ENCODE measurements around the gene PRDM11. TPM values are rescaled to one million over a fixed set of nuclear protein-coding genes. Genes with fewer than 3 reads are reported as not detected.

PRDM11 gene
- total RNA-seq, 1 experiment from 2014 or later: 10.7 TPM

- Histone ChIP-seq H2AFZ (no peak overlapping the region), H3K79me2 (ENCODE audit: low read depth) (no peaks in the 10 kb centered on the region), H3K4me3 (peak overlapping the region; percentile 51; the same call in 1 of the 2 replicates), H3K4me2 (peak overlapping the region; percentile 80), H3K9me3 (ENCODE audit: insufficient read depth, low read depth) (no peaks in the 10 kb centered on the region), H3K4me1 (replicated peaks; ENCODE audit: insufficient read depth) (0 out of 2 replicates have a peak, but pooled peaks cover 8% of the 10 kb centered on the region), H3F3A (ENCODE audit: insufficient read depth, low read depth) (no peaks in the 10 kb centered on the region), H3K27me3 (ENCODE audit: insufficient read depth, low read depth) (no peaks in the 10 kb centered on the region), H3K36me3 (ENCODE audit: low read depth) (no peaks in the 10 kb centered on the region), H4K20me1 (ENCODE audit: insufficient read depth) (0 out of 2 replicates have a peak, but pooled peaks cover 4% of the 10 kb centered on the region), H3K27ac (no peak overlapping the region), H3K9me2 (ENCODE audit: insufficient read depth) (no peaks in the 10 kb centered on the region)
- CTCF ChIA-PET: interaction anchor here (0.6 kb wide), 1 partner anchor 804 kb away, joined by 4 read pairs; no protein-coding TSS in a partner anchor
- DNase-seq: peak; percentile 63 to 90
- intact Hi-C loops (cut with micrococcal nuclease; ENCODE audit: unreplicated experiment): no loop called here
- TF ChIP-seq CTCF (conservative IDR thresholded peaks at IDR 0.05) (peak; percentile 1; the same call in 1 of the 2 replicates), EZH2 (IDR thresholded peaks at IDR 0.05; ENCODE audit: low read depth) (no peak)
- no TSS peak for BruUV-seq (replicated peaks)
- POLR2A ChIA-PET (ENCODE audit: unreplicated experiment): interaction anchor here (0.6 to 0.7 kb wide), 2 partner anchors 33 to 879 kb away, joined by 3 to 4 read pairs; no protein-coding TSS in a partner anchor
These were observed 33.9 kb downstream of the PRDM11 start for GRCh38 chr11:45180179-45180847.

- 0 out of 2 replicates have a peak, but pooled peaks cover 8% of the 10 kb centered on the region for H3K4me1 ChIP-seq (replicated peaks; ENCODE audit: insufficient read depth)
- no TSS peak for BruUV-seq (replicated peaks)
These were observed 34.4 kb downstream of the PRDM11 start for GRCh38 chr11:45180848-45181192.

More at GRCh38 chr11:45180848-45181192, 34.4 kb downstream of the PRDM11 start:
- no peaks in the 10 kb centered on the region for H3K79me2 ChIP-seq (ENCODE audit: low read depth)
- peak; percentile 50 to 89 for DNase-seq
- no peaks in the 10 kb centered on the region for H3K27me3 ChIP-seq (ENCODE audit: insufficient read depth, low read depth)
- peak overlapping the region; percentile 72 for H3K4me2 ChIP-seq
- H3K9me3 ChIP-seq (ENCODE audit: insufficient read depth, low read depth): no peaks in the 10 kb centered on the region
- no peaks in the 10 kb centered on the region for H3K36me3 ChIP-seq (ENCODE audit: low read depth)
- intact Hi-C loops (cut with micrococcal nuclease; ENCODE audit: unreplicated experiment): no loop called here
- H3K9me2 ChIP-seq (ENCODE audit: insufficient read depth): no peaks in the 10 kb centered on the region
- H3F3A ChIP-seq (ENCODE audit: insufficient read depth, low read depth): no peaks in the 10 kb centered on the region
- no peak for TF ChIP-seq EZH2 (IDR thresholded peaks at IDR 0.05; ENCODE audit: low read depth)
- no peak for TF ChIP-seq CTCF (conservative IDR thresholded peaks at IDR 0.05)
- 0 out of 2 replicates have a peak, but pooled peaks cover 4% of the 10 kb centered on the region for H4K20me1 ChIP-seq (ENCODE audit: insufficient read depth)
- H3K27ac ChIP-seq: no peak overlapping the region
- H3K4me3 ChIP-seq: peak overlapping the region; percentile 48; the same call in 1 of the 2 replicates
- ChIA-PET CTCF (no interaction called here), POLR2A (ENCODE audit: unreplicated experiment) (interaction anchor here (0.7 kb wide), 1 partner anchor 879 kb away, joined by 3 read pairs; no protein-coding TSS in a partner anchor)
- H2AFZ ChIP-seq: no peak overlapping the region

Measured in PC-9 (cell line).